ENCODE results near the gene LRRC56.

LRRC56 gene

DNA sequence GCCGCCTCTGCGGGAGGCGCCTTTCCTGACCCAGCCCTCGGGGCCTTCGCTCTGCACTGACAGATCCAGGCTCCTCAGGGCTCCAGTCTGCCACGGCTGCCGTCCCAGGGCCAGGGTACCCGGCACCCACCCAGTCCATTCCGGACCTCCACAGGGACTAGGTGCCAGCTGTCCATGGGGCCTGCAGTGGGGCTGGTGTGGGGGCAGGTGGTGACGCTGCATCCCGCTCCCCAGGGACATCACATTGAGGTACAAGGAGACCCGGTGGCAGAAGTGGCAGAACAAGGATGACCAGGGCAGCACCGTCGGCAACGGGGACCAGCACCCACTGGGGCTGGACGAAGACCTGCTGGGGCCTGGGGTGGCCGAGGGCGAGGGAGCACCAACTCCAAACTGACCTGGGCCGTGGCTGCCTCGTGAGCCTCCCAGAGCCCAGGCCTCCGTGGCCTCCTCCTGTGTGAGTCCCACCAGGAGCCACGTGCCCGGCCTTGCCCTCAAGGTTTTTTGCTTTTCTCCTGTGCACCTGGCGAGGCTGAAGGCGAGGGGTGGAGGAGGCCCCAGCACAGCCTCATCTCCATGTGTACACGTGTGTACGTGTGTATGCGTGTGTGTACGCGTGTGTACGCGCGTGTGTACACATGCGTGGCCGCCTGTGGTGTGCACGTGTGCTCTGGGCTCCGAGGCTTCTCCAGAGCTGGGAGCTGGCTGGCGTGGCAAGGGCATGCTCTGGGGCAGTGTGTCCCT is 47.0 kb upstream of the LRRC56 start:
- TF ChIP-seq, protein P1, sequence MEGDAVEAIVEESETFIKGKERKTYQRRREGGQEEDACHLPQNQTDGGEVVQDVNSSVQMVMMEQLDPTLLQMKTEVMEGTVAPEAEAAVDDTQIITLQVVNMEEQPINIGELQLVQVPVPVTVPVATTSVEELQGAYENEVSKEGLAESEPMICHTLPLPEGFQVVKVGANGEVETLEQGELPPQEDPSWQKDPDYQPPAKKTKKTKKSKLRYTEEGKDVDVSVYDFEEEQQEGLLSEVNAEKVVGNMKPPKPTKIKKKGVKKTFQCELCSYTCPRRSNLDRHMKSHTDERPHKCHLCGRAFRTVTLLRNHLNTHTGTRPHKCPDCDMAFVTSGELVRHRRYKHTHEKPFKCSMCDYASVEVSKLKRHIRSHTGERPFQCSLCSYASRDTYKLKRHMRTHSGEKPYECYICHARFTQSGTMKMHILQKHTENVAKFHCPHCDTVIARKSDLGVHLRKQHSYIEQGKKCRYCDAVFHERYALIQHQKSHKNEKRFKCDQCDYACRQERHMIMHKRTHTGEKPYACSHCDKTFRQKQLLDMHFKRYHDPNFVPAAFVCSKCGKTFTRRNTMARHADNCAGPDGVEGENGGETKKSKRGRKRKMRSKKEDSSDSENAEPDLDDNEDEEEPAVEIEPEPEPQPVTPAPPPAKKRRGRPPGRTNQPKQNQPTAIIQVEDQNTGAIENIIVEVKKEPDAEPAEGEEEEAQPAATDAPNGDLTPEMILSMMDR (IDR thresholded peaks at IDR 0.05; ENCODE audit: insufficient read depth, low read length): no peak
- TF ChIP-seq, protein P2, sequence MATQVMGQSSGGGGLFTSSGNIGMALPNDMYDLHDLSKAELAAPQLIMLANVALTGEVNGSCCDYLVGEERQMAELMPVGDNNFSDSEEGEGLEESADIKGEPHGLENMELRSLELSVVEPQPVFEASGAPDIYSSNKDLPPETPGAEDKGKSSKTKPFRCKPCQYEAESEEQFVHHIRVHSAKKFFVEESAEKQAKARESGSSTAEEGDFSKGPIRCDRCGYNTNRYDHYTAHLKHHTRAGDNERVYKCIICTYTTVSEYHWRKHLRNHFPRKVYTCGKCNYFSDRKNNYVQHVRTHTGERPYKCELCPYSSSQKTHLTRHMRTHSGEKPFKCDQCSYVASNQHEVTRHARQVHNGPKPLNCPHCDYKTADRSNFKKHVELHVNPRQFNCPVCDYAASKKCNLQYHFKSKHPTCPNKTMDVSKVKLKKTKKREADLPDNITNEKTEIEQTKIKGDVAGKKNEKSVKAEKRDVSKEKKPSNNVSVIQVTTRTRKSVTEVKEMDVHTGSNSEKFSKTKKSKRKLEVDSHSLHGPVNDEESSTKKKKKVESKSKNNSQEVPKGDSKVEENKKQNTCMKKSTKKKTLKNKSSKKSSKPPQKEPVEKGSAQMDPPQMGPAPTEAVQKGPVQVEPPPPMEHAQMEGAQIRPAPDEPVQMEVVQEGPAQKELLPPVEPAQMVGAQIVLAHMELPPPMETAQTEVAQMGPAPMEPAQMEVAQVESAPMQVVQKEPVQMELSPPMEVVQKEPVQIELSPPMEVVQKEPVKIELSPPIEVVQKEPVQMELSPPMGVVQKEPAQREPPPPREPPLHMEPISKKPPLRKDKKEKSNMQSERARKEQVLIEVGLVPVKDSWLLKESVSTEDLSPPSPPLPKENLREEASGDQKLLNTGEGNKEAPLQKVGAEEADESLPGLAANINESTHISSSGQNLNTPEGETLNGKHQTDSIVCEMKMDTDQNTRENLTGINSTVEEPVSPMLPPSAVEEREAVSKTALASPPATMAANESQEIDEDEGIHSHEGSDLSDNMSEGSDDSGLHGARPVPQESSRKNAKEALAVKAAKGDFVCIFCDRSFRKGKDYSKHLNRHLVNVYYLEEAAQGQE (IDR thresholded peaks at IDR 0.05; ENCODE audit: insufficient replicate concordance, low read depth): no peak
- no peak for TF ChIP-seq GABPA (IDR thresholded peaks at IDR 0.05; ENCODE audit: low read depth)
- no peak for TF ChIP-seq SPI1 (IDR thresholded peaks at IDR 0.05; ENCODE audit: borderline replicate concordance, low read depth)
- TF ChIP-seq POLR2AphosphoS5 (IDR thresholded peaks at IDR 0.05; ENCODE audit: low read depth): no peak
- DNase-seq (ENCODE audit: low read depth in 1 of 2, low spot score in 1 of 2): no peak
- Histone ChIP-seq H3K27ac (replicated peaks) (no peak overlapping the region), H3K4me3 (replicated peaks; ENCODE audit: insufficient read depth, low read length) (no peak overlapping the region), H3K27me3 (ENCODE audit: insufficient read depth, poor library complexity, severe bottlenecking) (no peaks in the 10 kb centered on the region)

DNA sequence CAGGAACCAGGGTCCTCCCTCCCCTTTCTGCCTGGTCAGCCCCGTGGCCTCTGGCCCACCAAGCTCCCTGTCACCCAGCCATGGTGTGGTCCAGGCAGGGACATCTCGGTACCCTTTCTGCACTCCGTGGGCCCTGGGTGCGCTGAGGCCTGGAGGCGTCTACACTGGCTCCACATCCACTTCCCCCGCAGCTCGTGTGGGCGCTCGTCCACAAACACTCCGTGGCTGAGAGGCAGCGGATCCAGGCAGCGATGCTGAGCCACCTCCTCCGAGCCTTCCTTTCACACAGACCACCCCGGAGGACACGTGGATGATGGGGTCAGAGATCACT is 46.4 kb upstream of the LRRC56 start:
- TF ChIP-seq GABPA (IDR thresholded peaks at IDR 0.05; ENCODE audit: low read depth): no peak
- TF ChIP-seq SPI1 (IDR thresholded peaks at IDR 0.05; ENCODE audit: borderline replicate concordance, low read depth): no peak
- TF ChIP-seq, protein P1 (IDR thresholded peaks at IDR 0.05; ENCODE audit: insufficient read depth, low read length): no peak
- no peak for TF ChIP-seq POLR2AphosphoS5 (IDR thresholded peaks at IDR 0.05; ENCODE audit: low read depth)
- TF ChIP-seq, protein P2 (IDR thresholded peaks at IDR 0.05; ENCODE audit: insufficient replicate concordance, low read depth): no peak
- Histone ChIP-seq H3K4me3 (replicated peaks; ENCODE audit: insufficient read depth, low read length) (no peak overlapping the region), H3K27ac (replicated peaks) (no peak overlapping the region), H3K27me3 (ENCODE audit: insufficient read depth, poor library complexity, severe bottlenecking) (no peaks in the 10 kb centered on the region)
- no peak for DNase-seq (ENCODE audit: low read depth in 1 of 2, low spot score in 1 of 2)

DNA sequence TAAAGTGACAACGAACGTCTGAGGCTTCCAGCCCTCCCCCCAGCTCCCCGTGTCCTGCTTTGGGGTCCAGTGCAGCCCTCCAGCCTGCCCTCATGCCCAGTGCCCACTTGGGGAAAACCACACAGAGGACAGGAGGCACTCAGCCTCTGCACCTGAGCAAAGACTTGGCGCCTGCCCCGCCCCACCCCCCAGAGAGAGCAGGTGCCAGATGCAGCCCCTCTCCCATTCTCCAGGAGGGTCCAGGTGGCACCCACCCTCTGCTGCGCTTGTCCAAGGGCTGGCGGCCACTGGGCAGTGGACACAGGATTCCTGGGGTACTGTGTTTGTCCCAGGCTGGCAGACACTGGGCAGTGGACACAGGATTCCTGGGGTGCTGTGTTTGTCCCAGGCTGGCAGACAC is 46.0 kb upstream of the LRRC56 start:
- TF ChIP-seq GABPA (IDR thresholded peaks at IDR 0.05; ENCODE audit: low read depth) (no peak), POLR2AphosphoS5 (IDR thresholded peaks at IDR 0.05; ENCODE audit: low read depth) (no peak), SPI1 (IDR thresholded peaks at IDR 0.05; ENCODE audit: borderline replicate concordance, low read depth) (no peak)
- TF ChIP-seq, protein P2 (IDR thresholded peaks at IDR 0.05; ENCODE audit: insufficient replicate concordance, low read depth): no peak
- TF ChIP-seq, protein P1 (IDR thresholded peaks at IDR 0.05; ENCODE audit: insufficient read depth, low read length): no peak
- no peak overlapping the region for H3K27ac ChIP-seq (replicated peaks)
- no peaks in the 10 kb centered on the region for H3K27me3 ChIP-seq (ENCODE audit: insufficient read depth, poor library complexity, severe bottlenecking)
- H3K4me3 ChIP-seq (replicated peaks; ENCODE audit: insufficient read depth, low read length): no peak overlapping the region
- DNase-seq (ENCODE audit: low read depth in 1 of 2, low spot score in 1 of 2): no peak

Measured in HL-60 (cell line).